Ishikawa (cell line): Measurements from ENCODE around the gene DGLUCY.

ENCODE experiments used
- CEBPB ChIP-seq: IDR thresholded peaks from 2 replicates; pipeline ENCODE4 v1.6.1; 2012
- RAD21 ChIP-seq: IDR thresholded peaks from 2 replicates; pipeline ENCODE4 v1.6.1; 2012; ENCODE audit warnings: low read depth
- REST ChIP-seq: IDR thresholded peaks from 2 replicates; pipeline ENCODE4 v1.6.1; 2012; ENCODE audit warnings: low read depth, mild to moderate bottlenecking
- USF1 ChIP-seq: IDR thresholded peaks from 2 replicates; pipeline ENCODE4 v1.6.1; 2012
- ZBTB7A ChIP-seq: IDR thresholded peaks from 2 replicates; pipeline ENCODE4 v1.6.1; 2012; ENCODE audit warnings: low read depth
- TF ChIP-seq, protein P1 (sequence below): IDR thresholded peaks from 2 replicates; pipeline ENCODE4 v1.6.1; 2012

DNA sequence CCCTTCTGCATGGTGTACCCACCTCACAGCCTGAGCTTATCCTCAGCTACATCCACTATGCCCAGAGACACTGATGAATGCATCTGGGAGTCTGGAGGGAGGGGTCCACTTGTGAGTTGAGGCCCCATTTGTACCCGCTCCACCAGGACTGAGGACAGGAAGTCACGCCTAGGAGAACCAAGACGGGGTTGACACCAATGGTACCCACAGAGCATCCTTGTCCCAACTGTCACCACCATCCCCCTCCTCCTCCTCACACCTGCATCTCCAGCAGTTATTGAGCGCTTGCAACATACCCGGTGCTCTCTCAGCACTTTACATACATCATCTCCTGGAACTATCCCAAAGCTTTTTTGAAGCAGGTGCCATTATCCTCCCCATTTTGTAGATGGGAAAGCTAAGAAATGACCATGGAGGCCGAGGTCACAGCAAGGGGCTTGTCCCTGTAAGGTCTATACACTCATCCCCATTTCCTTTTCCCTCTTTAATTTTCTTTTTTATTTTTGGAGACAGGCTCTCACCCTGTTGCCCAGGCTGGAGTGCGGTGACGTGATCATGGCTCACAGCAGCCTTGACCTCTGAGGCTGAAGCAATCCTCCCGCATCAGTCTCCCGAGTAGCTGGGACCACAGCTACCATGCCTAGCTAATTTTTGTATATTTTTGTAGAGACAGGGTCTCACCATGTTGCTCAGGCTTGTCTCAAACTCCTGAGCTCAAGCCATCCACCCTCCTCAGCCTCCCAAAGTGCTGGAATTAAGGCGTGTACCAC, 31.7 kb downstream of the DGLUCY start:
- no peak for TF ChIP-seq ZBTB7A
- TF ChIP-seq REST, result no peak
- no peak for TF ChIP-seq USF1
- TF ChIP-seq, protein P1, sequence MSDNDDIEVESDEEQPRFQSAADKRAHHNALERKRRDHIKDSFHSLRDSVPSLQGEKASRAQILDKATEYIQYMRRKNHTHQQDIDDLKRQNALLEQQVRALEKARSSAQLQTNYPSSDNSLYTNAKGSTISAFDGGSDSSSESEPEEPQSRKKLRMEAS, result no peak
- TF ChIP-seq CEBPB, result no peak
- TF ChIP-seq RAD21, result no peak
